GM19467 (cell line): Measurements from ENCODE around the gene SP8.

ENCODE experiments used
- ATAC-seq: cut with Tn5 transposase; IDR thresholded peaks from one replicate; pipeline ENCODE4 v1.9.1; 2021; ENCODE audit warnings: mild to moderate bottlenecking, moderate library complexity; ENCODE audit not compliant: unreplicated experiment

The SP8 gene

GRCh38 chr7:20795361-20795760 is 8.7 kb upstream of the SP8 start:
- no peak for ATAC-seq

GRCh38 chr7:20794676-20795075 is 8.0 kb upstream of the SP8 start:
- ATAC-seq: no peak

GRCh38 chr7:20793694-20794394 is 7.2 kb upstream of the SP8 start:
- ATAC-seq: no peak

GRCh38 chr7:20793248-20793647 is 6.6 kb upstream of the SP8 start:
- no peak for ATAC-seq

- ATAC-seq: no peak
Observed at GRCh38 chr7:20791538-20792434, 5.1 kb upstream of the SP8 start.

GRCh38 chr7:20790375-20790774 is 3.7 kb upstream of the SP8 start:
- no peak for ATAC-seq

- ATAC-seq: no peak
Observed at GRCh38 chr7:20788420-20788990, 1.8 kb upstream of the SP8 start.

- ATAC-seq: no peak
Observed at GRCh38 chr7:20787660-20788419, 1.2 kb upstream of the SP8 start.

GRCh38 chr7:20786421-20786778 is 286 bp downstream of the SP8 start:
- ATAC-seq: no peak

- no peak for ATAC-seq
Observed at GRCh38 chr7:20786049-20786412, 655 bp downstream of the SP8 start.

GRCh38 chr7:20785157-20786048 is 1.3 kb downstream of the SP8 start:
- no peak for ATAC-seq

- ATAC-seq: no peak
Observed at GRCh38 chr7:20784388-20785156, 2.1 kb downstream of the SP8 start.

- ATAC-seq: no peak
Observed at GRCh38 chr7:20783700-20784387, 2.8 kb downstream of the SP8 start.

- no peak for ATAC-seq
Observed at GRCh38 chr7:20783125-20783699, 3.5 kb downstream of the SP8 start.

GRCh38 chr7:20779041-20779440 is 7.6 kb downstream of the SP8 start:
- ATAC-seq: no peak

GRCh38 chr7:20778063-20778721 is 8.5 kb downstream of the SP8 start:
- ATAC-seq: peak; percentile 79

GRCh38 chr7:20777377-20778062 is 9.2 kb downstream of the SP8 start:
- peak; percentile 17 for ATAC-seq
